HCT116 (cell line): ENCODE results near the gene AIRE. TPM values are rescaled to one million over a fixed set of nuclear protein-coding genes. Genes with fewer than 3 reads are reported as not detected.

Experiments
- ATAC-seq: fragments of 200-7000 bp; cut with Tn5 transposase; 2 replicates; pipeline ENCODE4 v1.9.1; 2020; ENCODE audit warnings: mild to moderate bottlenecking, moderate library complexity
- BruUV-seq: library from RNA; stranded (reverse); fragments of 400-500 nt; replicated peaks from 2 replicates; lab custom pipeline; 2021; lab: Mats Ljungman, UMichigan
- CTCF ChIA-PET: fragments of 300-600 bp; sonication (Branson Sonifier 250); formaldehyde crosslinking; loops from one replicate; lab custom pipeline; 2021; ENCODE audit warnings: antibody characterized with exemption; lab: Charles Lee
- POLR2A ChIA-PET: fragments of 300-600, 350-600 bp; sonication (Branson Sonifier 250); formaldehyde crosslinking; loops from one replicate; lab custom pipeline; 2021; ENCODE audit warnings: antibody characterized with exemption; lab: Charles Lee
- RAD21 ChIA-PET, 2 experiments: fragments of 300-600 bp; sonication (Branson Sonifier 250); formaldehyde crosslinking; loops; one replicate each; lab custom pipeline; 2023; ENCODE audit warnings: low total read pairs in 2 of 2; ENCODE audit not compliant: uncharacterized antibody in 2 of 2, unreplicated experiment in 2 of 2, low non-redundant PET in 1 of 2; lab: Charles Lee
- DNase-seq: peaks from one replicate; pipeline ENCODE4 v3.0.0-alpha.2; 2010; ENCODE audit warnings: low read depth, low spot score
- H2AFZ ChIP-seq: fragments of 200-600 bp; shearing (Covaris generic), sonication (generic); 2 replicates; pipeline ENCODE4 v1.6.1; 2017; ENCODE audit warnings: low read depth, mixed run types, mixed read lengths, antibody characterized with exemption, low read length; ENCODE audit not compliant: poor library complexity, severe bottlenecking
- H3K27ac ChIP-seq: 2 replicates; pipeline ENCODE4 v1.5.1; 2012; ENCODE audit warnings: low read depth, low read length
- H3K27me3 ChIP-seq: fragments of 200-600 bp; sonication (generic); 2 replicates; pipeline ENCODE4 v1.6.1; 2016; ENCODE audit warnings: mixed run types, low read length, mixed read lengths; ENCODE audit not compliant: insufficient read depth
- H3K36me3 ChIP-seq, 2 experiments: fragments of 200-500 bp in 1 of 2; fragments of 200-600 bp in 1 of 2; sonication (Bioruptor generic) in 1 of 2; sonication (generic) in 1 of 2; 2 replicates each; pipeline versions ENCODE4 v1.5.1 to v1.6.1; 2014 to 2016; ENCODE audit warnings: low read length in 2 of 2, inconsistent platforms in 1 of 2, mixed read lengths in 1 of 2, mixed run types in 1 of 2; ENCODE audit not compliant: insufficient read depth in 2 of 2, control insufficient read depth in 1 of 2
- H3K4me1 ChIP-seq, 2 experiments: fragments of 200-600 bp in 1 of 2; sonication (generic) in 1 of 2; 2 replicates each; pipeline versions ENCODE4 v1.5.1 to v1.6.1; 2012 to 2017; ENCODE audit warnings: low read length in 2 of 2, inconsistent platforms in 1 of 2, mild to moderate bottlenecking in 1 of 2, mixed read lengths in 1 of 2, mixed run types in 1 of 2, moderate library complexity in 1 of 2; ENCODE audit not compliant: insufficient read depth in 2 of 2, control insufficient read depth in 1 of 2
- H3K4me2 ChIP-seq: fragments of 200-600 bp; sonication (generic); 2 replicates; pipeline ENCODE4 v1.6.1; 2017; ENCODE audit warnings: mixed run types, low read length, mixed read lengths
- H3K4me3 ChIP-seq, 2 experiments: fragments of 200-600 bp in 1 of 2; sonication (generic) in 1 of 2; replicated peaks in 1 of 2; 2 replicates each; pipeline ENCODE4 v1.5.1; 2011 to 2016; ENCODE audit warnings: low read length in 2 of 2, control low read depth in 1 of 2, low read depth in 1 of 2, mild to moderate bottlenecking in 1 of 2, mixed read lengths in 1 of 2, mixed run types in 1 of 2
- H3K79me2 ChIP-seq: fragments of 200-600 bp; sonication (generic); 2 replicates; pipeline ENCODE4 v1.6.1; 2017; ENCODE audit warnings: mild to moderate bottlenecking, mixed run types, low read length, moderate library complexity, mixed read lengths; ENCODE audit not compliant: insufficient read depth
- H3K9ac ChIP-seq: fragments of 200-600 bp; sonication (generic); 2 replicates; pipeline ENCODE4 v1.6.1; 2016; ENCODE audit warnings: low read length, mixed read lengths
- H3K9me2 ChIP-seq: fragments of 200-600 bp; sonication (generic), shearing (Covaris generic); 2 replicates; pipeline ENCODE4 v1.6.1; 2017; ENCODE audit warnings: mixed run types, mild to moderate bottlenecking, moderate library complexity; ENCODE audit not compliant: insufficient read depth
- H3K9me3 ChIP-seq, 2 experiments: fragments of 200-500 bp in 1 of 2; fragments of 200-600 bp in 1 of 2; sonication (Bioruptor generic) in 1 of 2; sonication (generic) in 1 of 2; 2 replicates each; pipeline ENCODE4 v1.6.1; 2014 to 2017; ENCODE audit warnings: low read length in 2 of 2, mixed read lengths in 2 of 2, inconsistent platforms in 1 of 2, low read depth in 1 of 2, mild to moderate bottlenecking in 1 of 2, mixed run types in 1 of 2, moderate library complexity in 1 of 2; ENCODE audit not compliant: control insufficient read depth in 1 of 2, insufficient read depth in 1 of 2
- H4K20me1 ChIP-seq: fragments of 200-600 bp; sonication (generic), shearing (Covaris generic); 2 replicates; pipeline ENCODE4 v1.6.1; 2017; ENCODE audit warnings: mixed run types, mild to moderate bottlenecking, moderate library complexity; ENCODE audit not compliant: insufficient read depth
- CBX3 ChIP-seq: IDR thresholded peaks from 2 replicates; pipeline ENCODE4 v1.6.1; 2012; ENCODE audit warnings: low read depth
- EGR1 ChIP-seq: IDR thresholded peaks from 2 replicates; pipeline ENCODE4 v1.6.1; 2012; ENCODE audit warnings: low read depth
- ELF1 ChIP-seq: IDR thresholded peaks from 2 replicates; pipeline ENCODE4 v1.6.1; 2012; ENCODE audit warnings: low read depth, borderline replicate concordance
- EZH2 ChIP-seq: fragments of 200-600 bp; sonication (generic); IDR thresholded peaks from 2 replicates; pipeline ENCODE4 v1.6.1; 2017; ENCODE audit warnings: antibody characterized with exemption, mixed run types
- EZH2phosphoT487 ChIP-seq: fragments of 200-600 bp; IDR thresholded peaks from 2 replicates; pipeline ENCODE4 v1.6.1; 2018; ENCODE audit warnings: antibody characterized with exemption, borderline replicate concordance
- FOSL1 ChIP-seq: IDR thresholded peaks from 2 replicates; pipeline ENCODE4 v1.6.1; 2012; ENCODE audit warnings: low read depth
- POLR2AphosphoS5 ChIP-seq: IDR thresholded peaks from 2 replicates; pipeline ENCODE4 v1.6.1; 2011; ENCODE audit warnings: mild to moderate bottlenecking, low read depth, low read length, moderate library complexity
- RAD21 ChIP-seq: IDR thresholded peaks from 2 replicates; pipeline ENCODE4 v1.6.1; 2012; ENCODE audit warnings: low read depth, mild to moderate bottlenecking
- SIN3A ChIP-seq: IDR thresholded peaks from 2 replicates; pipeline ENCODE4 v1.6.1; 2012; ENCODE audit warnings: low read depth
- SP1 ChIP-seq: IDR thresholded peaks from 2 replicates; pipeline ENCODE4 v1.6.1; 2012; ENCODE audit warnings: low read depth
- SRF ChIP-seq: IDR thresholded peaks from 2 replicates; pipeline ENCODE4 v1.6.1; 2012; ENCODE audit warnings: low read depth
- YY1 ChIP-seq: IDR thresholded peaks from 2 replicates; pipeline ENCODE4 v1.6.1; 2011; ENCODE audit warnings: low read length, low read depth, moderate library complexity, mild to moderate bottlenecking; ENCODE audit not compliant: insufficient replicate concordance; ENCODE audit errors: extremely low read depth
- ZFX ChIP-seq: fragments of 450-650 bp; IDR thresholded peaks from 2 replicates; pipeline ENCODE4 v1.6.1; 2017
- ZNF274 ChIP-seq: fragments of 200-500 bp; sonication (Bioruptor generic); IDR thresholded peaks from 2 replicates; pipeline ENCODE4 v1.6.1; 2014; ENCODE audit warnings: mild to moderate bottlenecking, low read depth, low read length, inconsistent platforms
- intact Hi-C: fragments of 100-400 bp; cut with micrococcal nuclease; formaldehyde crosslinking; loops from 2 replicates; pipeline ENCODE4 v1.10.0; 2022
- total RNA-seq: library from RNA; stranded (reverse); gene quantifications from one replicate; pipeline ENCODE4 v1.2.1, GENCODE V29; 2021; ENCODE audit not compliant: unreplicated experiment
- TF ChIP-seq, protein P1 (sequence below): IDR thresholded peaks from 2 replicates; pipeline ENCODE4 v1.6.1; 2012; ENCODE audit warnings: low read depth
- TF ChIP-seq, protein P2 (sequence below): IDR thresholded peaks from 2 replicates; pipeline ENCODE4 v1.6.1; 2012
- TF ChIP-seq, protein P3 (sequence below): IDR thresholded peaks from 2 replicates; pipeline ENCODE4 v1.6.1; 2011; ENCODE audit warnings: mild to moderate bottlenecking, low read length, moderate library complexity; ENCODE audit not compliant: insufficient replicate concordance; ENCODE audit errors: extremely low read depth
- TF ChIP-seq, protein P4 (sequence below), 3 experiments: fragments of 200-600 bp in 1 of 3; sonication (generic) in 1 of 3; IDR thresholded peaks in 2 of 3; conservative IDR thresholded peaks in 1 of 3; 2 replicates each; pipeline ENCODE4 v1.5.1; 2012 to 2017; ENCODE audit warnings: low read depth in 2 of 3, low read length in 2 of 3, antibody characterized with exemption in 1 of 3, borderline replicate concordance in 1 of 3, control low read depth in 1 of 3, mild to moderate bottlenecking in 1 of 3, mixed read lengths in 1 of 3, mixed run types in 1 of 3, moderate library complexity in 1 of 3; ENCODE audit not compliant: insufficient read depth in 1 of 3
- TF ChIP-seq, protein P5 (sequence below): IDR thresholded peaks from 2 replicates; pipeline ENCODE4 v1.6.1; 2012

The AIRE gene
- total RNA-seq, 1 experiment from 2014 or later, result not detected

DNA sequence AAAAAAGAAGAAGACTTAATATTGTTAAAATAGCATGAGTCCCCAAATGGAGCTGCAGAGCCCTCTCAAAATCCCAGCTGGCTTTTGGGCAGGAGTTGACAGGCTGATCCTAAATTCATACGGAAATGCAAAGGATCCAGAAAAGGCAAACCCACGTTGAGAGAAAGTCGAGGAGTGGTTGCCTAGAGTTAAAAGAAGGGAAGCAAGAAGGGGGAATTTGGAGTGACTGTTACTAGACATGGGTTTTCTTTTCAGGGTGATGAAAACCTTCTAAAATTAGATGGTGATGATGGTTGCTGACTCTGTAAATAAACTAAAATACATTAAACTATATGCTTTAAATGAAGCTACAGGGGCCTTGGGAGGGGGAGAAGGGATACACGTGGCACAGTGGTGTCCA, 25.6 kb upstream of the AIRE start:
- Histone ChIP-seq H3K9ac (no peak overlapping the region), H3K27me3 (no peaks in the 10 kb centered on the region), H3K4me2 (no peak overlapping the region), H3K79me2 (no peaks in the 10 kb centered on the region), H3K4me3 (no peak overlapping the region), H3K9me2 (no peaks in the 10 kb centered on the region), H3K36me3 (no peaks in the 10 kb centered on the region), H3K9me3 (no peaks in the 10 kb centered on the region), H3K4me1 (no peaks in the 10 kb centered on the region), H3K27ac (no peak overlapping the region), H2AFZ (no peak overlapping the region), H4K20me1 (no peaks in the 10 kb centered on the region)
- ChIA-PET POLR2A (no interaction called here), RAD21 (no interaction called here), CTCF (interaction anchor here (0.8 kb wide), 1 partner anchor 38 kb away, joined by 3 read pairs; no protein-coding TSS in a partner anchor)
- BruUV-seq, result no TSS peak
- ATAC-seq (no peak), DNase-seq (no peak)
- TF ChIP-seq ZNF274 (no peak), YY1 (no peak), SIN3A (no peak), SRF (no peak), EZH2phosphoT487 (no peak), RAD21 (no peak), FOSL1 (no peak), ELF1 (no peak), POLR2AphosphoS5 (no peak), SP1 (no peak), EZH2 (no peak), ZFX (no peak), EGR1 (no peak), CBX3 (no peak)
- TF ChIP-seq, protein P1, sequence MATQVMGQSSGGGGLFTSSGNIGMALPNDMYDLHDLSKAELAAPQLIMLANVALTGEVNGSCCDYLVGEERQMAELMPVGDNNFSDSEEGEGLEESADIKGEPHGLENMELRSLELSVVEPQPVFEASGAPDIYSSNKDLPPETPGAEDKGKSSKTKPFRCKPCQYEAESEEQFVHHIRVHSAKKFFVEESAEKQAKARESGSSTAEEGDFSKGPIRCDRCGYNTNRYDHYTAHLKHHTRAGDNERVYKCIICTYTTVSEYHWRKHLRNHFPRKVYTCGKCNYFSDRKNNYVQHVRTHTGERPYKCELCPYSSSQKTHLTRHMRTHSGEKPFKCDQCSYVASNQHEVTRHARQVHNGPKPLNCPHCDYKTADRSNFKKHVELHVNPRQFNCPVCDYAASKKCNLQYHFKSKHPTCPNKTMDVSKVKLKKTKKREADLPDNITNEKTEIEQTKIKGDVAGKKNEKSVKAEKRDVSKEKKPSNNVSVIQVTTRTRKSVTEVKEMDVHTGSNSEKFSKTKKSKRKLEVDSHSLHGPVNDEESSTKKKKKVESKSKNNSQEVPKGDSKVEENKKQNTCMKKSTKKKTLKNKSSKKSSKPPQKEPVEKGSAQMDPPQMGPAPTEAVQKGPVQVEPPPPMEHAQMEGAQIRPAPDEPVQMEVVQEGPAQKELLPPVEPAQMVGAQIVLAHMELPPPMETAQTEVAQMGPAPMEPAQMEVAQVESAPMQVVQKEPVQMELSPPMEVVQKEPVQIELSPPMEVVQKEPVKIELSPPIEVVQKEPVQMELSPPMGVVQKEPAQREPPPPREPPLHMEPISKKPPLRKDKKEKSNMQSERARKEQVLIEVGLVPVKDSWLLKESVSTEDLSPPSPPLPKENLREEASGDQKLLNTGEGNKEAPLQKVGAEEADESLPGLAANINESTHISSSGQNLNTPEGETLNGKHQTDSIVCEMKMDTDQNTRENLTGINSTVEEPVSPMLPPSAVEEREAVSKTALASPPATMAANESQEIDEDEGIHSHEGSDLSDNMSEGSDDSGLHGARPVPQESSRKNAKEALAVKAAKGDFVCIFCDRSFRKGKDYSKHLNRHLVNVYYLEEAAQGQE, result no peak
- TF ChIP-seq, protein P2, sequence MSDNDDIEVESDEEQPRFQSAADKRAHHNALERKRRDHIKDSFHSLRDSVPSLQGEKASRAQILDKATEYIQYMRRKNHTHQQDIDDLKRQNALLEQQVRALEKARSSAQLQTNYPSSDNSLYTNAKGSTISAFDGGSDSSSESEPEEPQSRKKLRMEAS, result no peak
- TF ChIP-seq, protein P3, sequence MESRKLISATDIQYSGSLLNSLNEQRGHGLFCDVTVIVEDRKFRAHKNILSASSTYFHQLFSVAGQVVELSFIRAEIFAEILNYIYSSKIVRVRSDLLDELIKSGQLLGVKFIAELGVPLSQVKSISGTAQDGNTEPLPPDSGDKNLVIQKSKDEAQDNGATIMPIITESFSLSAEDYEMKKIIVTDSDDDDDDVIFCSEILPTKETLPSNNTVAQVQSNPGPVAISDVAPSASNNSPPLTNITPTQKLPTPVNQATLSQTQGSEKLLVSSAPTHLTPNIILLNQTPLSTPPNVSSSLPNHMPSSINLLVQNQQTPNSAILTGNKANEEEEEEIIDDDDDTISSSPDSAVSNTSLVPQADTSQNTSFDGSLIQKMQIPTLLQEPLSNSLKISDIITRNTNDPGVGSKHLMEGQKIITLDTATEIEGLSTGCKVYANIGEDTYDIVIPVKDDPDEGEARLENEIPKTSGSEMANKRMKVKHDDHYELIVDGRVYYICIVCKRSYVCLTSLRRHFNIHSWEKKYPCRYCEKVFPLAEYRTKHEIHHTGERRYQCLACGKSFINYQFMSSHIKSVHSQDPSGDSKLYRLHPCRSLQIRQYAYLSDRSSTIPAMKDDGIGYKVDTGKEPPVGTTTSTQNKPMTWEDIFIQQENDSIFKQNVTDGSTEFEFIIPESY, result no peak
- TF ChIP-seq, protein P4, sequence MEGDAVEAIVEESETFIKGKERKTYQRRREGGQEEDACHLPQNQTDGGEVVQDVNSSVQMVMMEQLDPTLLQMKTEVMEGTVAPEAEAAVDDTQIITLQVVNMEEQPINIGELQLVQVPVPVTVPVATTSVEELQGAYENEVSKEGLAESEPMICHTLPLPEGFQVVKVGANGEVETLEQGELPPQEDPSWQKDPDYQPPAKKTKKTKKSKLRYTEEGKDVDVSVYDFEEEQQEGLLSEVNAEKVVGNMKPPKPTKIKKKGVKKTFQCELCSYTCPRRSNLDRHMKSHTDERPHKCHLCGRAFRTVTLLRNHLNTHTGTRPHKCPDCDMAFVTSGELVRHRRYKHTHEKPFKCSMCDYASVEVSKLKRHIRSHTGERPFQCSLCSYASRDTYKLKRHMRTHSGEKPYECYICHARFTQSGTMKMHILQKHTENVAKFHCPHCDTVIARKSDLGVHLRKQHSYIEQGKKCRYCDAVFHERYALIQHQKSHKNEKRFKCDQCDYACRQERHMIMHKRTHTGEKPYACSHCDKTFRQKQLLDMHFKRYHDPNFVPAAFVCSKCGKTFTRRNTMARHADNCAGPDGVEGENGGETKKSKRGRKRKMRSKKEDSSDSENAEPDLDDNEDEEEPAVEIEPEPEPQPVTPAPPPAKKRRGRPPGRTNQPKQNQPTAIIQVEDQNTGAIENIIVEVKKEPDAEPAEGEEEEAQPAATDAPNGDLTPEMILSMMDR (IDR thresholded peaks at IDR 0.05 in 2 of 3, conservative IDR thresholded peaks at IDR 0.05 in 1 of 3; ENCODE audit: borderline replicate concordance in 1 of 3, insufficient read depth in 1 of 3, low read depth in 2 of 3, low read length in 2 of 3), result no peak
- TF ChIP-seq, protein P5, sequence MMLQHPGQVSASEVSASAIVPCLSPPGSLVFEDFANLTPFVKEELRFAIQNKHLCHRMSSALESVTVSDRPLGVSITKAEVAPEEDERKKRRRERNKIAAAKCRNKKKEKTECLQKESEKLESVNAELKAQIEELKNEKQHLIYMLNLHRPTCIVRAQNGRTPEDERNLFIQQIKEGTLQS, result no peak
- intact Hi-C loops, result no loop called here
